NCI-H1694 treated with DMSO at 0.1 percent for 48 hours (cell line): ENCODE results near the gene SPATS2L.
"Not testable (repeated sequence)": the region's sequence is repeated elsewhere in the genome, so short reads cannot be mapped to it uniquely, and the experiment has no call there.

ENCODE experiments used
- DNase-seq: peaks from one replicate; lab custom pipeline; 2025; lab: John Stamatoyannopoulos, UW

Gene SPATS2L

GRCh38 chr2:200320991-200321390 is 14.5 kb downstream of the SPATS2L start:
- DNase-seq, result no peak

GRCh38 chr2:200321780-200322534 is 15.5 kb downstream of the SPATS2L start:
- DNase-seq, result no peak

GRCh38 chr2:200322607-200323006 is 16.1 kb downstream of the SPATS2L start:
- DNase-seq, result no peak

GRCh38 chr2:200324362-200324761 is 17.9 kb downstream of the SPATS2L start:
- no peak for DNase-seq

- no peak for DNase-seq
Observed at GRCh38 chr2:200329384-200329783, 22.9 kb downstream of the SPATS2L start.

- no peak for DNase-seq
Observed at GRCh38 chr2:200329798-200330197, 23.3 kb downstream of the SPATS2L start.

GRCh38 chr2:200330351-200331060 is 24.0 kb downstream of the SPATS2L start:
- no peak for DNase-seq

- DNase-seq, result no peak
Observed at GRCh38 chr2:200331061-200331400, 24.5 kb downstream of the SPATS2L start.

- DNase-seq, result no peak
Observed at GRCh38 chr2:200335657-200336056, 29.2 kb downstream of the SPATS2L start.

- DNase-seq, result no peak
Observed at GRCh38 chr2:200336980-200337615, 30.6 kb downstream of the SPATS2L start.

GRCh38 chr2:200337621-200338020 is 31.1 kb downstream of the SPATS2L start:
- no peak for DNase-seq

- DNase-seq, result no peak
Observed at GRCh38 chr2:200338692-200339091, 32.2 kb downstream of the SPATS2L start.

- DNase-seq, result no peak
Observed at GRCh38 chr2:200340508-200341224, 34.2 kb downstream of the SPATS2L start.

- no peak for DNase-seq
Observed at GRCh38 chr2:200341376-200341775, 34.9 kb downstream of the SPATS2L start.

GRCh38 chr2:200342235-200342634 is 35.7 kb downstream of the SPATS2L start:
- DNase-seq, result no peak

- DNase-seq, result no peak
Observed at GRCh38 chr2:200342654-200343053, 36.2 kb downstream of the SPATS2L start.

- not testable (repeated sequence) for DNase-seq
Observed at GRCh38 chr2:200344202-200344601, 37.7 kb downstream of the SPATS2L start.

- DNase-seq, result no peak
Observed at GRCh38 chr2:200345975-200346374, 39.5 kb downstream of the SPATS2L start.

GRCh38 chr2:200347301-200347700 is 40.8 kb downstream of the SPATS2L start:
- DNase-seq, result no peak

- no peak for DNase-seq
Observed at GRCh38 chr2:200348897-200349563, 42.5 kb downstream of the SPATS2L start.

GRCh38 chr2:200349868-200350267 is 43.4 kb downstream of the SPATS2L start:
- no peak for DNase-seq

GRCh38 chr2:200350850-200351285 is 44.4 kb downstream of the SPATS2L start:
- DNase-seq, result no peak
